A549 (cell line): ENCODE data around the gene FKBP4. TPM values are rescaled to one million over a fixed set of nuclear protein-coding genes. Genes with fewer than 3 reads are reported as not detected.

Source experiments
- ATAC-seq, 2 experiments: fragments of 200-7000 bp in 1 of 2; fragments of >200 bp in 1 of 2; cut with Nextera tagmentation in 1 of 2; cut with Tn5 transposase in 1 of 2; 3 replicates each; pipeline versions ENCODE4 v1.8.0 to v1.9.1; 2018 to 2020; ENCODE audit warnings: mild to moderate bottlenecking in 1 of 2, moderate library complexity in 1 of 2
- CTCF ChIA-PET: fragments of 300-600 bp; sonication (Branson Sonifier 250); formaldehyde crosslinking; extraction: SDS; loops from one replicate; lab custom pipeline; 2021; ENCODE audit warnings: antibody characterized with exemption, inconsistent platforms; lab: Yijun Ruan, JAX
- POLR2A ChIA-PET: fragments of 350-600 bp; formaldehyde crosslinking; extraction: SDS; loops from one replicate; lab custom pipeline; 2021; ENCODE audit warnings: antibody characterized with exemption, inconsistent platforms; lab: Yijun Ruan, JAX
- DNase-seq, 2 experiments: peaks; one replicate each; pipeline versions ENCODE4 v3.0.0 to v3.0.0-alpha.2; 2011 to 2016; ENCODE audit warnings: low read depth in 1 of 2, low spot score in 1 of 2
- FAIRE-seq: peaks from 2 replicates; lab custom pipeline; 2011; peaks lifted over from hg19 to GRCh38; lab: Jason Lieb, UNC
- H3K27ac ChIP-seq, 2 experiments: fragments of >200 bp; sonication (Bioruptor Twin); formaldehyde crosslinking; 3 replicates each; pipeline ENCODE4 v1.5.1; 2016 to 2017
- H3K4me1 ChIP-seq: fragments of >200 bp; sonication (Bioruptor Twin); formaldehyde crosslinking; 3 replicates; pipeline ENCODE4 v1.6.1; 2016
- H3K4me2 ChIP-seq: fragments of >200 bp; sonication (Bioruptor Twin); formaldehyde crosslinking; 3 replicates; pipeline ENCODE4 v1.6.1; 2016
- H3K4me3 ChIP-seq: fragments of >200 bp; sonication (Bioruptor Twin); formaldehyde crosslinking; 3 replicates; pipeline ENCODE4 v1.5.1; 2016
- H3K9me3 ChIP-seq: fragments of >200 bp; sonication (Bioruptor Twin); formaldehyde crosslinking; 3 replicates; pipeline ENCODE4 v1.6.1; 2016
- EHF ChIP-seq: fragments of 250-450 bp; sonication (Bioruptor Pico); IDR thresholded peaks from 2 replicates; pipeline ENCODE4 v1.5.0; 2020; ENCODE audit warnings: mild to moderate bottlenecking
- FOSB ChIP-seq: fragments of 250-450 bp; sonication (Bioruptor Pico); IDR thresholded peaks from 2 replicates; pipeline ENCODE4 v1.5.0; 2020; ENCODE audit warnings: mild to moderate bottlenecking, moderate library complexity
- FOSL2 ChIP-seq, 2 experiments: fragments of 450-650 bp in 1 of 2; fragments of >200 bp in 1 of 2; sonication (Bioruptor Twin) in 1 of 2; formaldehyde crosslinking; IDR thresholded peaks; 2 replicates each; pipeline versions ENCODE4 v1.5.0 to v1.6.1; 2016 to 2020; ENCODE audit warnings: mild to moderate bottlenecking in 1 of 2, moderate library complexity in 1 of 2
- FOXS1 ChIP-seq: fragments of 250-450 bp; sonication (Bioruptor Pico); IDR thresholded peaks from 2 replicates; pipeline ENCODE4 v1.5.0; 2020; ENCODE audit warnings: mild to moderate bottlenecking, moderate library complexity
- HDAC2 ChIP-seq: fragments of 200-600 bp; sonication (generic); IDR thresholded peaks from 2 replicates; pipeline ENCODE4 v1.6.1; 2016
- HEYL ChIP-seq: fragments of 250-450 bp; sonication (Bioruptor Pico); IDR thresholded peaks from 2 replicates; pipeline ENCODE4 v1.8.0; 2021; ENCODE audit warnings: mild to moderate bottlenecking, moderate library complexity
- JUN ChIP-seq, 2 experiments: fragments of >200 bp; sonication (Bioruptor Twin); formaldehyde crosslinking; IDR thresholded peaks; 2 replicates in 1 of 2; 3 replicates in 1 of 2; pipeline ENCODE4 v1.6.1; 2016 to 2017
- KDM5A ChIP-seq: fragments of 200-600 bp; sonication (generic); IDR thresholded peaks from 2 replicates; pipeline ENCODE4 v1.6.1; 2016; ENCODE audit warnings: antibody characterized with exemption, mild to moderate bottlenecking
- MYC ChIP-seq: IDR thresholded peaks from 2 replicates; pipeline ENCODE4 v1.6.1; 2012; ENCODE audit warnings: mild to moderate bottlenecking, inconsistent platforms, low read length, improper control_type of control experiment, borderline replicate concordance
- NR3C1 ChIP-seq: fragments of >200 bp; sonication (Bioruptor Twin); formaldehyde crosslinking; IDR thresholded peaks from 3 replicates; pipeline ENCODE4 v1.6.1; 2017
- POLR2A ChIP-seq: IDR thresholded peaks from 2 replicates; pipeline ENCODE4 v1.6.1; 2012; ENCODE audit warnings: mild to moderate bottlenecking, low read length
- RARB ChIP-seq: fragments of 250-450 bp; sonication (Bioruptor Pico); IDR thresholded peaks from 2 replicates; pipeline ENCODE4 v1.8.0; 2021; ENCODE audit warnings: mild to moderate bottlenecking, moderate library complexity
- RCOR1 ChIP-seq: fragments of 150-350 bp; IDR thresholded peaks from 2 replicates; pipeline ENCODE4 v1.6.1; 2014; ENCODE audit warnings: antibody characterized with exemption, low read length, low read depth
- RNF2 ChIP-seq: fragments of 200-600 bp; sonication (generic); IDR thresholded peaks from 2 replicates; pipeline ENCODE4 v1.6.1; 2016; ENCODE audit warnings: low read depth, mild to moderate bottlenecking, antibody characterized with exemption, moderate library complexity, borderline replicate concordance
- SMC3 ChIP-seq: fragments of >200 bp; sonication (Bioruptor Twin); formaldehyde crosslinking; IDR thresholded peaks from 3 replicates; pipeline ENCODE4 v1.6.1; 2018; ENCODE audit warnings: inconsistent platforms
- TFCP2L1 ChIP-seq: fragments of 250-450 bp; sonication (Bioruptor Pico); IDR thresholded peaks from 2 replicates; pipeline ENCODE4 v1.5.0; 2021; ENCODE audit warnings: mild to moderate bottlenecking
- WGBS: methylation state at CpG from one replicate; pipeline ENCODE4 v1.1.6; 2017; ENCODE audit errors: missing lambda C conversion rate; 5-methylcytosine and 5-hydroxymethylcytosine counted together
- polyA plus RNA-seq, 4 experiments: library from polyadenylated mRNA; depleted of rRNA in 3 of 4; stranded (reverse); fragments of >200 nt; fragmentation: RNase III in 1 of 4; extraction: RNeasy Plus Mini Kit Qiagen cat#74134 plus additional on column Dnase treatment in 1 of 4; gene quantifications; 2 replicates in 3 of 4; 3 replicates in 1 of 4; pipeline ENCODE4 v1.2.3, GENCODE V29; 2011 to 2017
- TF ChIP-seq, protein P1 (sequence below): fragments of 250-450 bp; sonication (Bioruptor Pico); IDR thresholded peaks from 2 replicates; pipeline ENCODE4 v1.5.0; 2020; ENCODE audit warnings: low read depth, mild to moderate bottlenecking, moderate library complexity
- TF ChIP-seq, protein P2 (sequence below): fragments of 250-450 bp; sonication (Bioruptor Pico); IDR thresholded peaks from 2 replicates; pipeline ENCODE4 v1.5.0; 2021; ENCODE audit warnings: mild to moderate bottlenecking, moderate library complexity, borderline replicate concordance
- TF ChIP-seq, protein P3 (sequence below): fragments of 150-350 bp; IDR thresholded peaks from 2 replicates; pipeline ENCODE4 v1.6.1; 2014; ENCODE audit warnings: low read depth, mild to moderate bottlenecking, low read length
- TF ChIP-seq, protein P4 (sequence below): IDR thresholded peaks from 2 replicates; pipeline ENCODE4 v1.6.1; 2012; ENCODE audit warnings: low read depth, borderline replicate concordance

The FKBP4 gene
- polyA plus RNA-seq, 2 of the 4 experiments (the other 2 are of a cell fraction), result 108 to 137 TPM

DNA sequence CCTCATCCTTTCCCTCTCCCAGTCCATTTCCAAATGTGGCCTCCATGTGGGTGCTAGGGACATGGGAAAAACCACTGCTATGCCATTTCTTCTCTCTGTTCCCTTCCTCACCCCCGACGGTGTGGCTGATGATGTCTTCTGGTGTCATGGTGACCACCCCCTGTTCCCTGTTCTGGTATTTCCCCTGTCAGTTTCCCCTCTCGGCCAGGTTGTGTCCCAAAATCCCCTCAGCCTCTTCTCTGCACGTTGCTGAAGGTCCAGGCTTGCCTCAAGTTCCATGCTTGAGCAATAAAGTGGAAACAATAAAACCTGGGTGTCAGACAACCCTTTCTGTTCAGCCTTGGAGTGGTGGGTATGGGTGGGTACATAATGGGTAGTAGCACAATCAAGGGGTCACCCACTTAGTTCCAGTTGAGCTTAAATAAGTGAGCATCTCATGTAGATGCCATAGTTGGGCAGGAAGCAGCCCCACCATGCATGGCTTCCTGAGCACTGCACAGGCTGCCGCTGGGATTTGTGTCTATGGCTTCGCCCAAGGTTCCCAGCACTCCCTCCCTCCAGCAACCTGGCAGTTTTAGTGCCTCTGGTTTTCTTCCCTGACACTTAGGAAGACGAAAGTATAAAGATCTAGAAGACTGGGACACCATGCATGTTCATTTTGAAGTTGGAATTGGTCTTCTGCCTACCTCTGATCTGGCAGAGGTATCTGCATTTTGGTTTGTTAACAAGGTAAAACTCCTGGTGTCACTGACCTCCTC, 9.0 kb downstream of the FKBP4 start:
- no peak overlapping the region for H3K27ac ChIP-seq
- no peaks in the 10 kb centered on the region for H3K4me1 ChIP-seq
- FAIRE-seq (no peak), ATAC-seq (no peak), DNase-seq (no peak)
- ChIA-PET POLR2A (no interaction called here), CTCF (interaction anchor here (0.6 kb wide), 1 partner anchor 9 kb away, joined by 3 read pairs; the partner anchor contains the start of gene ITFG2)
- H3K4me2 ChIP-seq, result no peak overlapping the region
- no peak overlapping the region for H3K4me3 ChIP-seq
- no peak for TF ChIP-seq HEYL (CRISPR knock-in tag)
- no peak for TF ChIP-seq RARB (CRISPR knock-in tag)
- TF ChIP-seq FOSB (CRISPR knock-in tag), result no peak
- no peaks in the 10 kb centered on the region for H3K9me3 ChIP-seq
- WGBS, result 86% methylated on average over 7 of the region's 7 CpGs

DNA sequence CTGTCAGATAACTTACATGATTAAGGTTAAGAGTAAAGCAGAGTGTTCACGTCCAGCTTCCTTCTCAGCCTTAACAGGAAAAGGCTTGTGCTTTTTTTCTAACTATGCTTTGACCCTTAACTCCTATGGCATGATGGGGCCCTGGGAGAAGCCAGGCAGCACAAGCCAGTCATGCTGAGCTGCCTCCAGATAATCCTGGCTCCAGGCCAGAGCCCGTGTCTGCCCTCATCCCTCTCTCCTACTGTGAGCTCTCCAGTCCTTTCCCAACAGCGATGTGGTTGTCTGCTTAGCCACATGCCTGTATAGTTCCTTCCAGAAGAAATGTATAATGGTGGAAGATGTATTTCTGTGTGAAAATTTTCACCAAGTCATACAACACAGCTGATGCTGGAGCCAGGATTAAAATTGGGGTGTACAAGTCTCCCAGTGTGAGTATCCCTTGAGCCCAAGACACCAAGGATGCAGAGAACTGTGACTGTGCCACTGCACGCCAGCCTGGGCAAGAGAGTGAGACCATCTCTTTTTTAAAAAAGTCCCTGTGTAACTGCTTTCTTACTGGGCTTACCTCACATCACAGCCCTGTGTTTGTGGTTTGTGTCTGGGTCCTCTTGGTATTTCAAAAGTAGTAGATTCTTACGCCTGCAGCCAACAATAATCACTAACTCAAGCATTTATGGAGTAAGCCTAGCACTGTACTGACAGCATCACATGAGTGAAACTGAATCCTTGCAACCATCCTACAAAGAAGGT, 9.8 kb downstream of the FKBP4 start:
- 77% methylated on average over 5 of the region's 5 CpGs for WGBS
- H3K4me3 ChIP-seq, result no peak overlapping the region
- no peaks in the 10 kb centered on the region for H3K4me1 ChIP-seq
- no peak overlapping the region for H3K27ac ChIP-seq
- DNase-seq, result no peak
- TF ChIP-seq KDM5A, result no peak
- TF ChIP-seq RNF2, result no peak
- TF ChIP-seq, protein P1, sequence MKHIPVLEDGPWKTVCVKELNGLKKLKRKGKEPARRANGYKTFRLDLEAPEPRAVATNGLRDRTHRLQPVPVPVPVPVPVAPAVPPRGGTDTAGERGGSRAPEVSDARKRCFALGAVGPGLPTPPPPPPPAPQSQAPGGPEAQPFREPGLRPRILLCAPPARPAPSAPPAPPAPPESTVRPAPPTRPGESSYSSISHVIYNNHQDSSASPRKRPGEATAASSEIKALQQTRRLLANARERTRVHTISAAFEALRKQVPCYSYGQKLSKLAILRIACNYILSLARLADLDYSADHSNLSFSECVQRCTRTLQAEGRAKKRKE (CRISPR knock-in tag), result no peak
- TF ChIP-seq, protein P2, sequence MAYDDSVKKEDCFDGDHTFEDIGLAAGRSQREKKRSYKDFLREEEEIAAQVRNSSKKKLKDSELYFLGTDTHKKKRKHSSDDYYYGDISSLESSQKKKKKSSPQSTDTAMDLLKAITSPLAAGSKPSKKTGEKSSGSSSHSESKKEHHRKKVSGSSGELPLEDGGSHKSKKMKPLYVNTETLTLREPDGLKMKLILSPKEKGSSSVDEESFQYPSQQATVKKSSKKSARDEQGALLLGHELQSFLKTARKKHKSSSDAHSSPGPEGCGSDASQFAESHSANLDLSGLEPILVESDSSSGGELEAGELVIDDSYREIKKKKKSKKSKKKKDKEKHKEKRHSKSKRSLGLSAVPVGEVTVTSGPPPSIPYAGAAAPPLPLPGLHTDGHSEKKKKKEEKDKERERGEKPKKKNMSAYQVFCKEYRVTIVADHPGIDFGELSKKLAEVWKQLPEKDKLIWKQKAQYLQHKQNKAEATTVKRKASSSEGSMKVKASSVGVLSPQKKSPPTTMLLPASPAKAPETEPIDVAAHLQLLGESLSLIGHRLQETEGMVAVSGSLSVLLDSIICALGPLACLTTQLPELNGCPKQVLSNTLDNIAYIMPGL (CRISPR knock-in tag), result no peak
- TF ChIP-seq FOSB (CRISPR knock-in tag), result no peak
- no peak for TF ChIP-seq NR3C1
- TF ChIP-seq FOXS1 (CRISPR knock-in tag), result no peak
- no peak for TF ChIP-seq POLR2A
- no peak for TF ChIP-seq FOSL2 (IDR thresholded peaks at IDR 0.05)
- TF ChIP-seq FOSL2 (CRISPR knock-in tag; IDR thresholded peaks at IDR 0.05), result no peak
- TF ChIP-seq, protein P3, sequence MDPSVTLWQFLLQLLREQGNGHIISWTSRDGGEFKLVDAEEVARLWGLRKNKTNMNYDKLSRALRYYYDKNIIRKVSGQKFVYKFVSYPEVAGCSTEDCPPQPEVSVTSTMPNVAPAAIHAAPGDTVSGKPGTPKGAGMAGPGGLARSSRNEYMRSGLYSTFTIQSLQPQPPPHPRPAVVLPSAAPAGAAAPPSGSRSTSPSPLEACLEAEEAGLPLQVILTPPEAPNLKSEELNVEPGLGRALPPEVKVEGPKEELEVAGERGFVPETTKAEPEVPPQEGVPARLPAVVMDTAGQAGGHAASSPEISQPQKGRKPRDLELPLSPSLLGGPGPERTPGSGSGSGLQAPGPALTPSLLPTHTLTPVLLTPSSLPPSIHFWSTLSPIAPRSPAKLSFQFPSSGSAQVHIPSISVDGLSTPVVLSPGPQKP, result no peak
- TF ChIP-seq JUN (IDR thresholded peaks at IDR 0.05), result no peak
- TF ChIP-seq, protein P4, sequence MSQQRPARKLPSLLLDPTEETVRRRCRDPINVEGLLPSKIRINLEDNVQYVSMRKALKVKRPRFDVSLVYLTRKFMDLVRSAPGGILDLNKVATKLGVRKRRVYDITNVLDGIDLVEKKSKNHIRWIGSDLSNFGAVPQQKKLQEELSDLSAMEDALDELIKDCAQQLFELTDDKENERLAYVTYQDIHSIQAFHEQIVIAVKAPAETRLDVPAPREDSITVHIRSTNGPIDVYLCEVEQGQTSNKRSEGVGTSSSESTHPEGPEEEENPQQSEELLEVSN, result no peak
- TF ChIP-seq MYC, result no peak
- no peak for TF ChIP-seq TFCP2L1
- TF ChIP-seq EHF (CRISPR knock-in tag), result no peak
- no peak for TF ChIP-seq HDAC2
- TF ChIP-seq RCOR1, result no peak
- no peak for TF ChIP-seq SMC3
- FAIRE-seq, result no peak
- no peak for ATAC-seq
- no peaks in the 10 kb centered on the region for H3K9me3 ChIP-seq
- ChIA-PET POLR2A (no interaction called here), CTCF (no interaction called here)
- H3K4me2 ChIP-seq, result no peak overlapping the region
